ENCODE results near the gene IMPA2.

IMPA2 gene

GRCh38 chr18:12009581-12010140, 28.4 kb downstream of the IMPA2 start:
- DNase-seq = no peak

DNA sequence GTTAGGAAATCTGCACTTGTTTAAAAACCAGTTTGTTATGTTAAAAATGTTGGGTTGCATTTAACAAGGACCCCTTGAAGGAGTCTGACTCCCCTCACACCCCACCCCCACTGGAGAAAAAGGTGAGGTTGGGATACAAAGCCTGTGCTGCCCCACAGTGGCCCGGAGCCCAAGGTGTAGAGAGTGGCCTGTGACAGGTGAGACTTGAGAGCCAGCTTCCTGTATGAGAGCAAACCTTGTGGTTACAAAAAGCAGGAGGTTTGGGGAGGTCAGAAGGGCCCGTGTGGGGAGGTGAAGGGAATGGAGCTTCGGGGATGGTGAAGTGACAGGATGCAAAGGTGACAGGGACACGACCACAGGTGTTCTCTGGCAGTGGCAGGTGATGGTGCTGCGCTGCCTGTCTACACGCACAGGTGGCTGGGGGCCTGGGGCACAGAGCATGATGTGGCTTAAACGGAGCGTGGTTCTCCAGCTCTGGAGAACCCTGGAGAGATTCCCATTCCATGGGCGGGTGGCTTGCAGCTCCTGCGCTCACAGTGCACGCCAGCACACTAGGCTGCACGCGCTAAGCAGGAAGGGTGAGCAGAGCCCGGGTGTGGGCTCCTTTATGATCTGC, 29.0 kb downstream of the IMPA2 start:
- no peak for DNase-seq

DNA sequence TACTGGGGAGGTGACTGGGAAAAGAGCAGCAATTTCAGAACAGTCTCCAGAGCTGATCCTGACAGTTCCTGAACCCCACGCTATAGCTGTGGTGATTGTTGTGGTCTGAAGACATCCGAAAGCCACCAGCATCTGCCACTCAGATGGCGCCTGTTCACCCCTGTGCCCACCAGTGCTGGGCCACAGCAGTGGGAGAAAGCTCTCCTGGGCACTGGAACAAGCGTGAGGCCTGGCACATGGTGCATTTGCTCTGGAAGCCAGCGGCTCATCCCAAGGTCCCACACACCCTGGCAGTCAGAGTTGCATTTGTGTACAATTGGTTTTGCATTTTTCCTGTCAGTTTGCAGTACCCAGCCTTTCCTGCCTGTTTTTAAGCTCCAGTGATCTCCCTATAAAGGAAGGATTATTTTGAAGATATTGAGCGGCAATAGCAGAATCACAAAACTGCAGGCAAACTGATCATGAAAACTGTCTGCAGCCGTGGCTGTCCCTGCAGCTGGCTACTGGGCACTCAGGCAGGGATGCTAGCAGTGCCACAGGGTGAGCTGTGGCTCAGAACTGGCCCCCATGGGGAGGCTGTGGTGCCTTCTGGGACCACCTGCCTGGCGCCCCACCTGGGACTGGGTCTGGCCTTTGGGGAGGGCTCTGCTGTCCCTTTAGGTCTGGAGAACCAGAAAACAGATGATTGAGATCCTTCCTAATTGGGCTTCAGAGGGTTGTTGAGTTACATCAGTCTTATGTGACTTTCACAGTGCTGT, 30.1 kb downstream of the IMPA2 start:
- DNase-seq = no peak

GRCh38 chr18:12011957-12012549, 30.7 kb downstream of the IMPA2 start:
- no peak for DNase-seq

DNA sequence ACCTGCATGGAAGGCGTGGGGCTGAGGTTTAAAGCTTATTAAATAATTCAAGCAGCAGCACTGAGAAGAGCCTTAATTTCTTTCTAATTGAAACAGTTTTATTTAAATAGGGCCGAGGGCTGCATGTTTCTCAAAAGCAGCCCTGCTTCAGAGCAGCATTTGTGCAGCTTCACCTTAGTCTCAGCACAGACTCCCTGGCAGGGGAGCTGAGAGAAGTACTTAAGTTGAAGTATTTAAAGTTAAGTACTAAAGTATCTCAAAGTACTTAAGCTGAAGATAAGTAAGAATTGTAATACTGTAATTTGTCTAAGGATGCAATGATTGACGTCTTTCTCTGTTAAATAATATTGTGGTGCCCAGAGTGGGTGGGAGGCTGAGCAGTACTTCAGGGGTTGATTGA, 31.4 kb downstream of the IMPA2 start:
- no peak for DNase-seq

GRCh38 chr18:12013186-12013916, 32.0 kb downstream of the IMPA2 start:
- no peak for DNase-seq

GRCh38 chr18:12014086-12014485, 32.8 kb downstream of the IMPA2 start:
- no peak for DNase-seq

- DNase-seq = no peak
Measured at GRCh38 chr18:12014521-12015415, 33.5 kb downstream of the IMPA2 start.

DNA sequence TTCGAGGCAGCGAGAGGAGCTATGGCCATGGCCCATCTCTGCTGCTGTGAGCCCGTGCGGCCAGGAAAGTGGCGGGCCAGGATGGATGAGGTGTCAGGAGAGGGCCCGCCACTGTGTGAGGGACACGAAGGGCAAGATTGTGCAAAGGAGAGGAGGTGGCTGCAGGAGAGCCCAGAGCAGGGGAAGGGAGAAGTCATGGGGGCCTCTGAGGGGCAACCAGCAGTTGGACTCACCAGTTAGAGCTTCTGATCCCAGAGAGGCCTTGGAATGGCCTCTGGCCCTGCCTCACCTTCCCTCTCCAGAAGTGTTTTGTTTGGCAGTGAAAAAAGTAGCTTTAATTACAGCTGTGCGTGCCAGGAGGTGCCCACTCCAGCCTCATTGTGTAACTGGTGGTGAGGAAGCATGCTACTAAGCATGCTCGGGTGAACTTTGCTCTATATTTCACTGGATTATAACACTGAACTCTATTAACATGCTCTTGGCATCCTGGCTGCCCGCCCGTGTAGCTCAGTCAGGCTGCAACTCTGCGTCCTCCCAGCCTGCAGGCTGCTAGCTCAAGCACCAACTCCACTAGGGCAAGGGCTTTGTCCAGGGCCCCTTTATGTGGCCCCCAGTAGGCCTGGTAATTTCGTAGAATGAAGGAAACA, 34.2 kb downstream of the IMPA2 start:
- no peak for DNase-seq

GRCh38 chr18:12017081-12017480, 35.8 kb downstream of the IMPA2 start:
- DNase-seq = no peak

GRCh38 chr18:12018861-12019260, 37.6 kb downstream of the IMPA2 start:
- no peak for DNase-seq

- no peak for DNase-seq
Measured at GRCh38 chr18:12021077-12021476, 39.8 kb downstream of the IMPA2 start.

- DNase-seq = no peak
Measured at GRCh38 chr18:12021596-12021995, 40.3 kb downstream of the IMPA2 start.

DNA sequence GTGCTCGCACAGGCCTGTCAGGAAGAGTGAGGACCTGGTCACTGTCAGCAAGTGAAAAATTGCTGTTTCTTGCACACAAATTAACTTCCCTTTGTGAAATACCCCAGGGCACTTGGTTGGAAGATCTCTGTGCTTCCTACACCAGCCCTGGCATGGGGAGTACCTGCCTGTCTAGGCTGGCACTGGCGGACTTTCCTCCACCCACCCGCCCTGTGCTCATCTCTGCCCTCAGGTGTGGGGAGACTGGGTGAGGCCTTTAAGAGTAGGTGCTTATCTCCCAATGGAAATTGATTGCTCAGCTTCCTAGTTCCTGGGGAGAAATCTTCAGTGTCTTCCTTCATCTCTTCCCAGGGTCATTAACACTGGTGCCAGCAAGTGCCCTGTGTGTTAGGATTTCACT, 42.1 kb downstream of the IMPA2 start:
- DNase-seq = no peak

- no peak for DNase-seq
Measured at GRCh38 chr18:12026562-12026961, 45.3 kb downstream of the IMPA2 start.

DNA sequence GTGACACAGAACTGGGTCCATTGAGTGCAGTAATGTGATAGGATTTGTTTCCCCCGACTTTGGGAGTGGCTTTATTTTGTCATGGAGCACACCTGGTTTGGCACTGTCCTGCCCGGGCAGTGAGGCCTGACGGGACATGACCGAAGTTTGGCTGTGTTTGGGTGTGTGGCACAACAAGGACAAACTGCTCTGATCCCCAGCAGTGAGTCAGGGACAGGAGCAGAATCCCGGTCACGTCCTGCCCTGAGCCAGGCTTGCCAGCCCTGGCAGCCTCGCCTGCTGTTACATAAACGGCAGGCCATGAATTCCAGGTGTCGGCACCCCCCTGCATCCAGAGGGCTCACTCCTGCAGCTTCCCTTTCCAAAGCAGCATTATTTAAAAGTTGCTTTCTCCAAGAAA, 45.7 kb downstream of the IMPA2 start:
- DNase-seq = no peak

DNA sequence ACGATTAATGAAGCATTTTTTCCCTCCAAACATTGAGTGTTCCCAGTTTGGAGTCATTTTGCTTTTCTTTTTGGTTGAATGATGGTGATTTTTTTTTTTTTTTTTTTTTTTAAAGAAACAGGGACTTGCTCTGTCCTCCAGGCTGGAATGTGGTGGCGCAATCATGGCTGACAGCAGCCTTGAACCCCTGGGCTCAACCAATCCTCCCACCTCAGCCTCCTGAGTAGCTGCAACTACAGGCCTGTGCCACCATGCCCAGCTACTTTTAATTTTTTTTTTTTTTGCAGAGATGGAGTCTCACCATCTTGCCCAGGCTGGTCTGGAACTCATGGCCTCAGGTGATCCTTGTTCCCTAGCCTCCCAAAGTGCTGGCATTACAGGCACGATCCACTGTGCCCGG, 46.2 kb downstream of the IMPA2 start:
- no peak for DNase-seq

GRCh38 chr18:12028040-12028628, 46.8 kb downstream of the IMPA2 start:
- no peak for DNase-seq

DNA sequence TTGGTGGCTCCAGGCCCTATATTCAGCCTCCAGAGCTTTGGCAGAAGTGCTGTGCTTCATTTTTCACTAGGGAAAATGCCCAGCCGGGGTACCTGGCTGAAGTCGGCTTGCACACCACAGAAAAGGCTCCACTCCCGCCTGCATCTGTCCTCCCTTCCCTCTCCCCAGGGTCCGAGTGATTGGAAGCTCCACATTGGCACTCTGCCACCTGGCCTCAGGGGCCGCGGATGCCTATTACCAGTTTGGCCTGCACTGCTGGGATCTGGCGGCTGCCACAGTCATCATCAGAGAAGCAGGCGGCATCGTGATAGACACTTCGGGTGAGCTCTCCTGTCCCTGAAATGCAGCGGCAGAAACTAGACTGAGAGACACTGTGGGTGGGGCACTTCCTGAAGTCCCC, 47.4 kb downstream of the IMPA2 start:
- no peak for DNase-seq

GRCh38 chr18:12029786-12030584, 48.7 kb downstream of the IMPA2 start:
- no peak for DNase-seq

All from activated gamma-delta T cell (primary cell).